NOMO-1 (cell line): Measurements from ENCODE around the gene HNF1B.

Source experiments
- DNase-seq, 2 experiments: peaks; one replicate each; lab custom pipeline; 2025; ENCODE audit not compliant: unreplicated experiment in 2 of 2; lab: John Stamatoyannopoulos, UW

Gene HNF1B

GRCh38 chr17:37737971-37738370, 6.9 kb downstream of the HNF1B start:
- no peak for DNase-seq

DNA sequence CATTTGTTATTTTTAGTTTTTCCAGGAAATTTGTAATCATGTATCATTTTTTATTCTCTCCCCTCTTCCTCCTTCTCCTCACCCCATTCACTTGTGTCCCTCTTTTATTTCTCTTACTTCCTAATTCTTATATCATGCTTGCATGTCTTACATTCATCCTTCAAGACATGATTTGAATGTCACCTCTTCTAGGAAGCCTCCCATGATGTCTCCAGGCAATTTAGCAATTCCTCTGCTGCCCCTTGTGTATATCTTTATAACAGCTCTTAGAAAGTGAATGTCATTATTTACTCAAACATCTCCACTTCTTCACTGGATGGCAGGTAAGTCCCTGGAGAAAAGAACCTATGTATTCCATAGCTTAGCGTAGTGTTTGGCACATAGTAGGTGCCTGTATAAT, 7.8 kb downstream of the HNF1B start:
- DNase-seq, result no peak

DNA sequence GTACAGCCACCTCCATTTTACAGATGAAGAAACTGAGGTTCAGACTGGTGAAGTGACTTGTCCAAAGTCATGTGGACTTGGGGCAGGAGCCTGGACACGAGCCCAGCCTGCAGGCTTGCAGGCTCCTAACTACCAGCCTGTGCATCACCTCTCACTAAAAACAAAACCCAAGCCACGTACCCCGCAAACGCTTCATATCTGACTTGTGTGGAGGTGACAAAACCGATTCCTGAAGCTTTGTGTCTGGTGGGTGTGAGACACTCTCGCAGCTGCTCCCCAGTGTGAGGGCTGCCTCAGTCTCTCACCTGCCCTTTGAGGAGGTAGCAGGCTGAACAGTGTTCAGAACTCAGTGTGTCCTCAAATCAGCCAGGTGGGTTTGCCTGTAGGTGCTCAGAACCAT, 8.4 kb downstream of the HNF1B start:
- no peak for DNase-seq

DNA sequence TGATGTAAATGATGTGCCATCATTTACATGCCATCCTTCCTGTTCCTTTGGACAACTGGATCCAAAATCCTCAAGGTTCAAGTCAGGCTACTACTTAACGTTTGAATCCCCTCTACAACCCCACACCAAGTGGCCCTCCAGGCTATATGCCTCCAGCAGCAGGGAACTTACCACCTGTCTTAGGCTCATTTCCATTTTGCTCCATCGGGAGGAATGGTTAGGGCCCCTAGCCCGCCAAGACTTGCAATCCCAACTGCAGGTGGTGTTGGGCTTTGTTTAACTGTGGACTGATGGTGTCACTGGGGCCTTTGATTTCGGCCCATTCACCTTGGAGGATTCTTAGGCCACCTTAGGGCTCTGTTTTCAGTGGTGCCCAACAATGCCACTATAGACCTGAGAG, 9.7 kb downstream of the HNF1B start:
- DNase-seq, result no peak

GRCh38 chr17:37732316-37732715, 12.5 kb downstream of the HNF1B start:
- DNase-seq, result no peak

DNA sequence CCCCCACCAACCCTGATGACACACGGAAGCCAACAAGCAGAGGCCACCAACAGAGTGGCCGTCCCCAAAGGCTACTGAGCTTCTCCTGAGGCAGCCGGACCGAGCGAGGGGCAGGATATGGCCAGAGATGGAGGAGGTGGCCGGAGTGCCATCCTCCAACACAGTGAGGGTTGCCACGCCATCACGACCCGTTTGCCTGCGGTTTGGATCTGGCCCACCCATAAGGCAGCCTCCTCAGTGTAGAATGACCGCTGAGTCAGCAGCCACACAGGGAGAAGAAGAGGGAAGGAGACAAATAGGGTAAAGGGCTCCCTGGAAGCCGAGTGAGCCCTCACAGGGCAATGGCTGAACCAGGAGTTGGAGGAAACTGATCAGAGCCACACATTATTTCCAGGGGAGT, 13.8 kb downstream of the HNF1B start:
- no peak for DNase-seq

DNA sequence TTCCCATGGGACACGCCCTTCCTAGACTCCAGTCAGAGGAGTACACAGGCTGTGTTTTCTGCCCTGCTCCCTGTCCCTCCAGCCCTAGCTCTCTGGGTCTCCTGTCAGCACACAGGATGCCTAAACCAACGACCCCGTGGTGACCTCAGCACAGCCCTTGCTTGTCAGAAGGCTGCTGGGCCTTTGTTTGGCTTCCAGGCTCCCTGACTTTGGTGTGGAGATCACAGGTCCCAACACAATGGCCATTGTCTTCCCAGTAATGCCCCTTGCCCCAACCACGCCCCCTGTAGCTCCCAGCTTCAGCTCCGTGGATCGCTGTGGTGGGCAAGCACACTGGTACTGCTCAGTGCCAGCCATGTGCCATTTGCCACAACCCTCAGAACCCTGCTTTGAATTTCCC, 15.0 kb downstream of the HNF1B start:
- DNase-seq, result no peak

DNA sequence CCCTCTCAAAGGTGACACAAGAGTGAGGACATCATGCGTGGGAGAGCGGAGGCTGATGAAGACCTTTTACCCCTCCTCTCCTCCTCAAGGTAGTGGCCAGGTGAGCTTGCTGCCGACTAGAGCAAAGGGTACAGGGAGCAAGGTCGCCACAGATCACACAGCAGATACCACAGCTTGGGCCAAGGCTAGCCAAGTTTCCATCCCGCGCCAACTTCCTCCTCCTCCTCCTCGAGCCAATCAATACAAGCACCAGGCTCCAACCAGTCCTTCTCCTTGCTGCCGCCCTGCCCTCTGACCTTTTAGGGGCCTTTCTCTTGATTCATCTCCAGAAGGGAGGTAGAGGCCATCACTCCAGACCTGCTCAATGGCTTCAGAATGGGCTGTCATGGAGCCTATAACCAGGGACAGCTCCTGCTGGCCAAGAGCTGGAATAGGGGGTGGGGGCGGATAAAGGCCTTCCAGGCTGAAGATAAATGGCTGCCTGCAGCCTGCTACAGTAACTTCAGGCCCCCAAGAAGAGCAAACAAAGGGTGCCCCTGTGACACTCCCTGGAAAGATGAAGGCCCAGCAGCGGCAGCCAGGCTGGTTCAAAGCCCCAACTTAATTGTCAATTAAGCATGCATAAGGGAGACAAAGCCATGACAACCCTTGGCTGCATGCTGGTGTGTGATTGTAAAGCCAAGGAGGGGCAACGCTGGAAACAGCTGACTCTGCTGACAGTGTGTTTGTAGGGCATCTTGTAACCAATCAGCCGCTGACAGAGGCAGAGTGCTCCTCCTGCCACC, 17.8 kb downstream of the HNF1B start:
- no peak for DNase-seq

DNA sequence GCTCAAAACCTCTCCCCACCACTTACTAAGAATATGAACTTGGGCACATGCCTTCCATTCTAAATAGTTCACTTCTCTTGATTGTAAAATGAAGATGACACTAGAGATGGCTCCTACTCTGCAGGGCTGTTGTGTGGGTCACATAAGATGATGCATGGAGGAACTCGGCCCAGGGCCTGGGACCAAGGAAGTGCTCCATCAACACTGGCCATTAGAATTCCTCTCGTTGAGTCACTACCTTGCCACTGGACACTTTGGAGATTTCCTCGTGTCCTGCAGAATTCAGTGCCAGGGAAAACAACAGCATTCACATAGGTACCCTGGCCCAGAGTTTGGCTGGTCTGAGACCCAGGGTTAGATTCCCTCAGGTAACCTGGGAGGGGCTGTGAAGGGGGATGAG, 18.6 kb downstream of the HNF1B start:
- no peak for DNase-seq

DNA sequence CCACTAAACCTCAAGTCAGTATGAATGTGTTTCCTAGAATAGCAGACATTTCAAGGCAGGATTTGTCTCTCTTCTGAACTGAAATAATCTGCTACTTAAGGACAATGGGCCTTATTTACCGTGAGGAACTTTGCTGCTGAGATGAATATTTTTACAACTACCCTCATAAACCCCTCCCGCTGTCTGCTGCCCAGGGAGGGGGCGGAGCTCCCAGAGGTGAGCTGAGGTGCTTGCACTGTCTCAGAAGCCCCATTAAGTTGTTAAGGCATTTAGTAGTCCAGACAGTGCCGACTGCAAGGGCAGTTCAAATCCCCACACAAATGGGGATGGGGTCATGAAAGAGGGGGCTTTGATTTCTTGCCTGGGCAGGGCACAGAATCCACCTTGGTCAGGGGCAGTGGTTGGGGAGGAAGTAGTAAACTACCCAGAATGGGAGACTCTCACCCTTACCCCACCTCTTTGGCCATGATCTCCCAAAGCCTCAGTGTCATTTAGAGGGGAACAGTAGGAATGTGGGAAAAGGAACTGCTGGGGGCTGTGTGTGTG, 19.2 kb downstream of the HNF1B start:
- DNase-seq, result no peak

DNA sequence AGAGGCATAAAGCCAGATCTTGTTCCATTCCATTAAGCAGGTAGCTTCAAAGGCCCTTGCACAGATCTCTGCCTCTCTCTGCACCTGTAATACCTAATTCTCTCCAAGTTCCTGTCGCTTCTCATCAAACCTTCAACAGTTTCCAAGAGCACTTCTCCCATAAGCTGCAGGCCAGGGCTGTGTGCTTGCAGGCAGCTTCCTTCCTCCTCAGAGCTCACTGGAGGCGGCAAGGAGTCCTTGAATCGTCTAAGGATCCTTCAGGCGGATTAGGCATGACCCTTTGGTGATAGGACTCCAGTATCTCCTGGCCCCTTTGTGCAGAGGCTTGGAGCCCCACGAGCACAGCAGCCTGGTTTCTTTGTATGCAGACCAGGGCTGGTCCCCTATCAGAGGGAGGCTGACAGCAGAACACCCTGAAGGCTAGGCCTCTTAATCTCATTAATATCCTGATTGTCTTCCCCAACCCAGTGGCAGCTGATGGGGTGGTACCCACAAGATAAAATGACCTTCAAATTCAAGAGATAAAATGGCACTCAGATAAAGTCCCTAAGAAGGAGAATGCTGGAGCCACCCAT, 19.8 kb downstream of the HNF1B start:
- DNase-seq, result no peak

DNA sequence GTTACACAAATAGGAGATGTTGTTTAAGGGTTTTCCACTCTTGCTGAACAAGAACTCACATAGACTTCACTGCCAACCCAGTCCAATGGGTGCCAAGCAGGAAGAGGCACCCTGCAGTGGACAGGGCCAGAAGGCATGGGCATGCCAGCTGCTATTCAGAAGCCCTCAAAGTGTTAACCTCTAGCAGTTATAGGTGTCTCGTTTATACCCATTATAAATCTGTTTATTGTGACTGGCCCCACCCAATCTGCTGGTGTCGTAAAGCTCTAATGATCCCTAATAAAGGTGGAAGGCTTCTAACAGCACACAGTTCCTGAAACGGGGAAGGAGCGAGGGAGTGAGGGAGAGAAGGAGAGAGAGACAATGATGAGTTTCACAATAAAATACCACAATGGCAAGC, 23.9 kb downstream of the HNF1B start:
- DNase-seq, result no peak

DNA sequence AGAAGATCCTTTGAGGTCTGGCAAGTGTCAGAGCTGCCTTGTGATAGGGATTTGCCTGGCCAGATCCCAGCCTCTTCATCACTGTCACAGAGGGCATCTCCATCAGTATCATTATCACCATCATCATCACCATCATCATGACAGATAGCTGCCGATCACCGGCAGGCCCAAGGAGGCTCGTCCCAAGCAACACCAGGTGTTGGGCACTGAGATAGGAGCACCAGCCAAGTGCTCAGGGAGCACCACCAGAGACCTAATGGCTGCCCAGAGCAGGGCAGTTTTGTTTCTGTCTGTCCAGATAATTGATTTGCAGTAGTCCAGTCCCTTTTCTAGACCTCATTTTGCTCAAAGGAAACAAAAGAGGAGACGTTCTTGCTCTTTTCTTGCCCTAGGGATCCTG, 25.0 kb downstream of the HNF1B start:
- DNase-seq, result no peak

GRCh38 chr17:37718324-37719048, 26.4 kb downstream of the HNF1B start:
- no peak for DNase-seq

- DNase-seq, result no peak
Observed at GRCh38 chr17:37717627-37718323, 27.1 kb downstream of the HNF1B start.

DNA sequence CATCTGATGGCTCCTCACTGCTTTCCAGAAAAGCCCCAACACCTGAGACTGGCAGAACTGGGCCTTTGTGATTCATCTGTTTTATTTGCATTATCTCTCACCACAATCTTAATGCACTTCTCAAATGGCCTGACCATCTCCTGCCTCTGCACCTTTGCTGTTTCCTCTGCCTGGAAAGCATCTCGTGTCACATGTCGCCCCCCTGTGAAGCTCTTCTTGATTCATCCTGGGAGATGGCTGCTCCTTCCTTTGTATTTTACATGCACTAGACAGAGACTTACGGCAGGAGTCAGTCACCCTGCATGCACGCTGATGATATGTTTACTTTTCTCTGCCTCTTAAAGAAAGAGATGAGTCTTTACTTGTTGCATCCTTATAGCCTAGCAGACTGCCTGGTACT, 30.0 kb downstream of the HNF1B start:
- no peak for DNase-seq

- no peak for DNase-seq
Observed at GRCh38 chr17:37713624-37714023, 31.2 kb downstream of the HNF1B start.

DNA sequence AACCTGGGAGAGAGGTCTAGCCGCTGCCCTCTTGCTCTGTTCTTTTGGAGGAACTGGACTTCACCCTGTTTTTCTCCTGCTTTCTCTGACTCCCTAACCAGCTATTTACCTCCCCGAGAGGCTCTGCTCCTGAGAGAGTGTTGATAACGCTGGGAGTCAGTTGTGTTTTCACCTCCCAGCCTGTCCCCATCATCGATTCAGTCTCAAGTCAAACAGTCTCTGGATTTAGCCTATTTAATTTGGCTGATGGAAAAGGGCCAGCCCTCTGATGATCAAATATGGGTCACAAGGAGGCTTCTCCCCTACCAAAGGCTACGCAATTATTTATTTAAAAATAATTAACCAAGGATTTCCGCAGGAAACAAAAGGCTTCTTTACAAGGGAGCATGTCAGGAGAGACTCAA, 31.8 kb downstream of the HNF1B start:
- no peak for DNase-seq

- DNase-seq, result no peak
Observed at GRCh38 chr17:37711113-37711512, 33.7 kb downstream of the HNF1B start.

DNA sequence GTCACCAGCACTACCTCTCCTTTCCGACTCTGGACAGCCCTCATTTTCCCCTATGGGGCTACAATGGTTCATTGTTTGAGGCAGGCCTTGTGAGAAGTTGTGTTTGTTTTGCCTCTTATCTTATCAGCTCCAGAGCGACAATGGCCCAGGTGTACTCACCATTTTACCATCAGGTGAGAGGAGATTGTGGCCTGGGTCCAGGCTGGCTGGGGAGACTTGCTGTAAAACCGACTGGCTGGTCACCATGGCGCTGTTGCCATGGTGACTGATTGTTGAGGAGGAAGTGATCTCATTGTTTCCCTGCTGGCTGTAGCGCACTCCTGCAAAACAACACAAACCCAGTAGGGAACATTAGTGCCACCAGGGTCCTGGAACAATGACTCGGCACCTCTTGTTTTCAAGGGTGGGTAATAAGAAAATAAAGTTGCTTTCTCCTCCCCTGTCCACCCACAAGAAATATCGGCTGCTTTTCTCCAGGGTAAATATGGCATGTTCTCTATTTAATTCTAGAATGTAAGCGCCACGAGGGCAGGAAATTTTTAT, 34.4 kb downstream of the HNF1B start:
- no peak for DNase-seq
